ENCODE results near the gene SLC9A6.

SLC9A6 gene

GRCh38 chrX:135985973-135986310 is 707 bp downstream of the SLC9A6 start:
- TF ChIP-seq TAF1 (IDR thresholded peaks at IDR 0.05; ENCODE audit: borderline replicate concordance, insufficient read depth, low read length) (no peak), FOXP2 (optimal IDR thresholded peaks at IDR 0.05; ENCODE audit: borderline replicate concordance, extremely low read depth, extremely low read length, insufficient read depth) (no peak), POLR2AphosphoS5 (IDR thresholded peaks at IDR 0.05; ENCODE audit: low read depth, low read length) (no peak), SIN3A (IDR thresholded peaks at IDR 0.05; ENCODE audit: borderline replicate concordance, insufficient read depth, low read length) (no peak), REST (IDR thresholded peaks at IDR 0.05; ENCODE audit: insufficient read depth in 1 of 2, low read depth in 2 of 2, low read length in 2 of 2) (no peak)

GRCh38 chrX:135988245-135988644 is 3.0 kb downstream of the SLC9A6 start:
- no peak for TF ChIP-seq POLR2AphosphoS5 (IDR thresholded peaks at IDR 0.05; ENCODE audit: low read depth, low read length)

GRCh38 chrX:136015016-136015415 is 29.8 kb downstream of the SLC9A6 start:
- no peak for TF ChIP-seq TAF1 (IDR thresholded peaks at IDR 0.05; ENCODE audit: borderline replicate concordance, insufficient read depth, low read length)
- no peak for TF ChIP-seq FOXP2 (optimal IDR thresholded peaks at IDR 0.05; ENCODE audit: borderline replicate concordance, extremely low read depth, extremely low read length, insufficient read depth)
- no peak for TF ChIP-seq REST (IDR thresholded peaks at IDR 0.05; ENCODE audit: insufficient read depth in 1 of 2, low read depth in 2 of 2, low read length in 2 of 2)

- no peak for TF ChIP-seq TAF1 (IDR thresholded peaks at IDR 0.05; ENCODE audit: borderline replicate concordance, insufficient read depth, low read length)
- no peak for TF ChIP-seq FOXP2 (optimal IDR thresholded peaks at IDR 0.05; ENCODE audit: borderline replicate concordance, extremely low read depth, extremely low read length, insufficient read depth)
- no peak for TF ChIP-seq SIN3A (IDR thresholded peaks at IDR 0.05; ENCODE audit: borderline replicate concordance, insufficient read depth, low read length)
Measured at GRCh38 chrX:136016881-136017280, 31.6 kb downstream of the SLC9A6 start.

- TF ChIP-seq POLR2AphosphoS5 (IDR thresholded peaks at IDR 0.05; ENCODE audit: low read depth, low read length) = no peak
- TF ChIP-seq TAF1 (IDR thresholded peaks at IDR 0.05; ENCODE audit: borderline replicate concordance, insufficient read depth, low read length) = no peak
- no peak for TF ChIP-seq FOXP2 (optimal IDR thresholded peaks at IDR 0.05; ENCODE audit: borderline replicate concordance, extremely low read depth, extremely low read length, insufficient read depth)
- TF ChIP-seq REST (IDR thresholded peaks at IDR 0.05; ENCODE audit: insufficient read depth in 1 of 2, low read depth in 2 of 2, low read length in 2 of 2) = no peak
- TF ChIP-seq SIN3A (IDR thresholded peaks at IDR 0.05; ENCODE audit: borderline replicate concordance, insufficient read depth, low read length) = no peak
Measured at GRCh38 chrX:136019226-136019625, 34.0 kb downstream of the SLC9A6 start.

GRCh38 chrX:136021160-136021559 is 35.9 kb downstream of the SLC9A6 start:
- TF ChIP-seq SIN3A (IDR thresholded peaks at IDR 0.05; ENCODE audit: borderline replicate concordance, insufficient read depth, low read length) (no peak), POLR2AphosphoS5 (IDR thresholded peaks at IDR 0.05; ENCODE audit: low read depth, low read length) (no peak), REST (IDR thresholded peaks at IDR 0.05; ENCODE audit: insufficient read depth in 1 of 2, low read depth in 2 of 2, low read length in 2 of 2) (no peak)

Measured in PFSK-1 (cell line).